Measurements from ENCODE around the gene PPP5C.

- no peak for TF ChIP-seq POLR2A (IDR thresholded peaks at IDR 0.05)
- TF ChIP-seq CTCF (IDR thresholded peaks at IDR 0.05), result no peak
These were observed 7.4 kb upstream of the PPP5C start for GRCh38 chr19:46339446-46339845.

Data from heart left ventricle (tissue), 13 donors.